ENCODE data around the gene C1R. TPM values are rescaled to one million over a fixed set of nuclear protein-coding genes. Genes with fewer than 3 reads are reported as not detected.
"Not testable (repeated sequence)": the region's sequence is repeated elsewhere in the genome, so short reads cannot be mapped to it uniquely, and the experiment has no call there.

C1R gene
- total RNA-seq, 1 experiment from 2014 or later = 9.6 TPM

- Histone ChIP-seq H3K4me2 (ENCODE audit: low read length) (no peak overlapping the region), H3F3A (ENCODE audit: low read length, unreplicated experiment) (no peaks in the 10 kb centered on the region), H3K79me2 (ENCODE audit: low read length) (no peaks in the 10 kb centered on the region), H3K9ac (ENCODE audit: low read length) (no peak overlapping the region), H3K27me3 (ENCODE audit: low read length) (no peaks in the 10 kb centered on the region), H3K4me1 (ENCODE audit: insufficient read depth, low read length) (no peaks in the 10 kb centered on the region), H3K36me3 (ENCODE audit: low read depth, low read length) (no peaks in the 10 kb centered on the region), H3K4me3 (ENCODE audit: low read length) (no peak overlapping the region), H4K20me1 (ENCODE audit: low read length) (no peaks in the 10 kb centered on the region), H2AFZ (ENCODE audit: low read length) (no peak overlapping the region), H3K9me2 (replicated peaks; ENCODE audit: low read length) (no peaks in the 10 kb centered on the region), H3K27ac (ENCODE audit: low read length) (no peak overlapping the region), H3K9me3 (ENCODE audit: low read length) (no peaks in the 10 kb centered on the region)
- ChIA-PET CTCF (interaction anchor here (1.3 kb wide), 1 partner anchor 98 kb away, joined by 4 read pairs; no protein-coding TSS in a partner anchor), POLR2A (ENCODE audit: unreplicated experiment) (no interaction called here)
- TF ChIP-seq CTCF (conservative IDR thresholded peaks at IDR 0.05; ENCODE audit: low read depth, low read length) (peak; percentile 50), EZH2phosphoT487 (IDR thresholded peaks at IDR 0.05; ENCODE audit: borderline replicate concordance, low read length) (no peak), EZH2 (IDR thresholded peaks at IDR 0.05; ENCODE audit: low read length, unreplicated experiment) (no peak)
- BruUV-seq (replicated peaks) = no TSS peak
- DNase-seq (peak; percentile 39), ATAC-seq (peak; percentile 53)
- intact Hi-C loops (cut with micrococcal nuclease) = no loop called here
Observed at GRCh38 chr12:7042842-7043241, 49.4 kb downstream of the C1R start.

GRCh38 chr12:7039403-7039802 lies 52.8 kb downstream of the C1R start:
- intact Hi-C loops (cut with micrococcal nuclease) = no loop called here
- Histone ChIP-seq H3K9me3 (ENCODE audit: low read length) (no peaks in the 10 kb centered on the region), H3K36me3 (ENCODE audit: low read depth, low read length) (no peaks in the 10 kb centered on the region), H3K79me2 (ENCODE audit: low read length) (no peaks in the 10 kb centered on the region), H3K9ac (ENCODE audit: low read length) (no peak overlapping the region), H3K4me1 (ENCODE audit: insufficient read depth, low read length) (no peaks in the 10 kb centered on the region), H3K4me3 (ENCODE audit: low read length) (no peak overlapping the region), H2AFZ (ENCODE audit: low read length) (no peak overlapping the region), H4K20me1 (ENCODE audit: low read length) (no peaks in the 10 kb centered on the region), H3K4me2 (ENCODE audit: low read length) (no peak overlapping the region), H3K9me2 (replicated peaks; ENCODE audit: low read length) (no peaks in the 10 kb centered on the region), H3K27me3 (ENCODE audit: low read length) (no peaks in the 10 kb centered on the region), H3K27ac (ENCODE audit: low read length) (no peak overlapping the region), H3F3A (ENCODE audit: low read length, unreplicated experiment) (no peaks in the 10 kb centered on the region)
- TF ChIP-seq EZH2 (IDR thresholded peaks at IDR 0.05; ENCODE audit: low read length, unreplicated experiment) (no peak), EZH2phosphoT487 (IDR thresholded peaks at IDR 0.05; ENCODE audit: borderline replicate concordance, low read length) (no peak), CTCF (conservative IDR thresholded peaks at IDR 0.05; ENCODE audit: low read depth, low read length) (no peak)
- ATAC-seq (no peak), DNase-seq (no peak)
- POLR2A ChIA-PET (ENCODE audit: unreplicated experiment) = no interaction called here
- CTCF ChIA-PET = no interaction called here
- no TSS peak for BruUV-seq (replicated peaks)

- ATAC-seq (no peak), DNase-seq (no peak)
- intact Hi-C loops (cut with micrococcal nuclease) = no loop called here
- Histone ChIP-seq H3K79me2 (ENCODE audit: low read length) (no peaks in the 10 kb centered on the region), H3F3A (ENCODE audit: low read length, unreplicated experiment) (no peaks in the 10 kb centered on the region), H3K9me2 (replicated peaks; ENCODE audit: low read length) (no peaks in the 10 kb centered on the region), H2AFZ (ENCODE audit: low read length) (no peak overlapping the region), H3K4me1 (ENCODE audit: insufficient read depth, low read length) (no peaks in the 10 kb centered on the region), H3K4me2 (ENCODE audit: low read length) (no peak overlapping the region), H4K20me1 (ENCODE audit: low read length) (no peaks in the 10 kb centered on the region), H3K9ac (ENCODE audit: low read length) (no peak overlapping the region), H3K36me3 (ENCODE audit: low read depth, low read length) (no peaks in the 10 kb centered on the region), H3K27ac (ENCODE audit: low read length) (no peak overlapping the region), H3K9me3 (ENCODE audit: low read length) (no peaks in the 10 kb centered on the region), H3K4me3 (ENCODE audit: low read length) (no peak overlapping the region), H3K27me3 (ENCODE audit: low read length) (no peaks in the 10 kb centered on the region)
- POLR2A ChIA-PET (ENCODE audit: unreplicated experiment) = no interaction called here
- CTCF ChIA-PET = no interaction called here
- no TSS peak for BruUV-seq (replicated peaks)
- no peak for TF ChIP-seq CTCF (conservative IDR thresholded peaks at IDR 0.05; ENCODE audit: low read depth, low read length)
- no peak for TF ChIP-seq EZH2phosphoT487 (IDR thresholded peaks at IDR 0.05; ENCODE audit: borderline replicate concordance, low read length)
Observed at GRCh38 chr12:7038591-7038990, 53.7 kb downstream of the C1R start.

- POLR2A ChIA-PET (ENCODE audit: unreplicated experiment); ATAC-seq; H3K9me3 ChIP-seq (ENCODE audit: low read length); H4K20me1 ChIP-seq (ENCODE audit: low read length); CTCF ChIA-PET; H3F3A ChIP-seq (ENCODE audit: low read length, unreplicated experiment); H3K79me2 ChIP-seq (ENCODE audit: low read length); H2AFZ ChIP-seq (ENCODE audit: low read length); intact Hi-C loops (cut with micrococcal nuclease); H3K36me3 ChIP-seq (ENCODE audit: low read depth, low read length); H3K27ac ChIP-seq (ENCODE audit: low read length); H3K4me3 ChIP-seq (ENCODE audit: low read length); H3K9me2 ChIP-seq (replicated peaks; ENCODE audit: low read length); H3K9ac ChIP-seq (ENCODE audit: low read length); H3K4me1 ChIP-seq (ENCODE audit: insufficient read depth, low read length); H3K4me2 ChIP-seq (ENCODE audit: low read length); H3K27me3 ChIP-seq (ENCODE audit: low read length); BruUV-seq (replicated peaks); DNase-seq: not testable (repeated sequence)
Observed at GRCh38 chr12:7037411-7037810, 54.8 kb downstream of the C1R start.
